HL-60 (cell line): ENCODE measurements around the gene SPC25.
"Not testable (repeated sequence)": the region's sequence is repeated elsewhere in the genome, so short reads cannot be mapped to it uniquely, and the experiment has no call there.

Experiments used
- CTCF ChIP-seq: IDR thresholded peaks from one replicate; pipeline ENCODE4 v1.5.1; 2011; ENCODE audit warnings: low read length, control low read depth, inconsistent platforms; ENCODE audit not compliant: insufficient read depth
- POLR2AphosphoS5 ChIP-seq: IDR thresholded peaks from 2 replicates; pipeline ENCODE4 v1.6.1; 2012; ENCODE audit warnings: low read depth
- REST ChIP-seq: IDR thresholded peaks from 2 replicates; pipeline ENCODE4 v1.6.1; 2012; ENCODE audit warnings: low read depth; ENCODE audit not compliant: insufficient replicate concordance

GRCh38 chr2:168882163-168882562 is 8.1 kb downstream of the SPC25 start:
- TF ChIP-seq POLR2AphosphoS5, CTCF, REST: not testable (repeated sequence)
